SK-N-SH (cell line): ENCODE results near the gene GART.

ENCODE experiments used
- CTCF ChIP-seq: fragments of 200-600 bp; sonication (generic); IDR thresholded peaks from 2 replicates; pipeline ENCODE4 v1.6.1; 2017; ENCODE audit warnings: antibody characterized with exemption, mild to moderate bottlenecking, moderate library complexity
- EP300 ChIP-seq, 2 experiments: IDR thresholded peaks; 2 replicates each; pipeline versions ENCODE4 v1.4.0 to v1.6.1; 2012; ENCODE audit warnings: borderline replicate concordance in 1 of 2, low read depth in 1 of 2, low read length in 1 of 2
- EZH2phosphoT487 ChIP-seq: fragments of 200-600 bp; sonication (generic); IDR thresholded peaks from 2 replicates; pipeline ENCODE4 v1.6.1; 2017; ENCODE audit warnings: low read depth, mixed run types, mild to moderate bottlenecking, antibody characterized with exemption, moderate library complexity, borderline replicate concordance
- GATA2 ChIP-seq: sonication (generic); formaldehyde crosslinking; IDR thresholded peaks from 2 replicates; pipeline ENCODE4 v1.5.0; 2020; ENCODE audit warnings: mild to moderate bottlenecking, missing genetic modification reagents
- POLR2AphosphoS5 ChIP-seq: IDR thresholded peaks from 2 replicates; pipeline ENCODE4 v1.6.1; 2012; ENCODE audit warnings: low read depth, low read length
- SIN3A ChIP-seq: IDR thresholded peaks from 2 replicates; pipeline ENCODE4 v1.6.1; 2012; ENCODE audit warnings: low read depth, mild to moderate bottlenecking, low read length, moderate library complexity, borderline replicate concordance

GRCh38 chr21:33491373-33492102 lies 50.4 kb downstream of the GART start, which contains the start of gene DNAJC28:
- TF ChIP-seq POLR2AphosphoS5 (peak; percentile 56), EZH2phosphoT487 (no peak), GATA2 (CRISPR knock-in tag) (no peak), CTCF (no peak), EP300 (IDR thresholded peaks at IDR 0.05; ENCODE audit: borderline replicate concordance in 1 of 2, low read depth in 1 of 2, low read length in 1 of 2) (no peak), SIN3A (peak; percentile 23; the same call in 1 of the 2 replicates)
